ENCODE results near the gene TTLL11. TPM values are rescaled to one million over a fixed set of nuclear protein-coding genes. Genes with fewer than 3 reads are reported as not detected.

TTLL11 gene
- total RNA-seq, 1 experiment from 2014 or later: 1.5 TPM

DNA sequence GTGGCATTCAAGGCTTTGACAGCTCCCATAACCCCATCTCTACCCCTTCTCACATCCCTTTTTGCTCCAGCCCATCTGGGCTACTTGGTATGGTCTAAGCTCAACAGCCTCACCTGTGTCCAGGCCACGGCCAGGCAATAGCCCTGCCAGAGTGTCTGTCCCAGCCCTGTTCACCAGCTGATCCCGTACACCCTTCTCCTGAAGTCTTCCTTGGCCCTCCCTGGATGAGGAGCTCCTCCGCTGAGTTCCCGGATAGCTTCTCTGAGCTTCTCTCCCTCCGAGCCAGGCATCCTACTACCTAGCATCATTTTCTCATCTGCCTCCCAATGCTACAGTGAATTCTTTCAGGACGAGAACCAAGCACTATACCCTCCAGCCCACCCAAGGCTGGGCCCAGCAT is 233.5 kb downstream of the TTLL11 start:
- Histone ChIP-seq H3K9me3 (ENCODE audit: control insufficient read depth, low read depth, low read length) (no peaks in the 10 kb centered on the region), H2BK15ac (ENCODE audit: low read depth, low read length) (no peak overlapping the region), H3K4me2 (ENCODE audit: insufficient read depth, insufficient read length, low read length) (no peak overlapping the region), H3K4me1 (ENCODE audit: insufficient read depth, low read length) (peaks cover 14% of the 10 kb centered on the region), H3K23me2 (ENCODE audit: insufficient read length, low read depth, low read length, poor library complexity, severe bottlenecking) (no peaks in the 10 kb centered on the region), H2AFZ (ENCODE audit: low read length) (no peak overlapping the region), H4K91ac (ENCODE audit: insufficient read length, low read depth, low read length) (no peak overlapping the region), H3K9ac (ENCODE audit: extremely low read depth, insufficient read length, low read length) (no peak overlapping the region), H3K79me2 (ENCODE audit: insufficient read depth, low read length) (no peaks in the 10 kb centered on the region), H2AK5ac (ENCODE audit: insufficient read length, low read length) (no peak overlapping the region), H4K20me1 (ENCODE audit: control insufficient read depth, insufficient read depth, insufficient read length) (peaks cover 2% of the 10 kb centered on the region), H2BK12ac (ENCODE audit: insufficient read length, low read depth, low read length) (no peak overlapping the region), H3K79me1 (ENCODE audit: insufficient read depth, low read depth, low read length, poor library complexity, severe bottlenecking) (no peaks in the 10 kb centered on the region), H3K27me3 (ENCODE audit: insufficient read depth, low read length) (no peaks in the 10 kb centered on the region), H2BK20ac (ENCODE audit: low read depth, low read length, poor library complexity, severe bottlenecking) (no peak overlapping the region), H2BK5ac (ENCODE audit: insufficient read length, low read length) (no peak overlapping the region), H3K18ac (ENCODE audit: insufficient read length, low read depth, low read length) (no peak overlapping the region), H3K23ac (ENCODE audit: insufficient read length, low read depth, low read length) (no peak overlapping the region), H3K4ac (ENCODE audit: low read depth, low read length) (no peak overlapping the region), H3K27ac (ENCODE audit: insufficient read length, low read depth, low read length) (no peak overlapping the region), H3K14ac (ENCODE audit: insufficient read depth, low read length) (no peak overlapping the region), H4K5ac (ENCODE audit: insufficient read length, low read depth, low read length) (no peak overlapping the region), H3K56ac (ENCODE audit: insufficient read length, low read depth, low read length) (no peak overlapping the region), H4K8ac (replicated peaks; ENCODE audit: insufficient read length, low read depth, low read length) (no peak overlapping the region), H3T11ph (ENCODE audit: low read length) (no peak overlapping the region), H2BK120ac (ENCODE audit: low read depth, low read length, poor library complexity, severe bottlenecking) (no peak overlapping the region)
- TF ChIP-seq, protein P1, sequence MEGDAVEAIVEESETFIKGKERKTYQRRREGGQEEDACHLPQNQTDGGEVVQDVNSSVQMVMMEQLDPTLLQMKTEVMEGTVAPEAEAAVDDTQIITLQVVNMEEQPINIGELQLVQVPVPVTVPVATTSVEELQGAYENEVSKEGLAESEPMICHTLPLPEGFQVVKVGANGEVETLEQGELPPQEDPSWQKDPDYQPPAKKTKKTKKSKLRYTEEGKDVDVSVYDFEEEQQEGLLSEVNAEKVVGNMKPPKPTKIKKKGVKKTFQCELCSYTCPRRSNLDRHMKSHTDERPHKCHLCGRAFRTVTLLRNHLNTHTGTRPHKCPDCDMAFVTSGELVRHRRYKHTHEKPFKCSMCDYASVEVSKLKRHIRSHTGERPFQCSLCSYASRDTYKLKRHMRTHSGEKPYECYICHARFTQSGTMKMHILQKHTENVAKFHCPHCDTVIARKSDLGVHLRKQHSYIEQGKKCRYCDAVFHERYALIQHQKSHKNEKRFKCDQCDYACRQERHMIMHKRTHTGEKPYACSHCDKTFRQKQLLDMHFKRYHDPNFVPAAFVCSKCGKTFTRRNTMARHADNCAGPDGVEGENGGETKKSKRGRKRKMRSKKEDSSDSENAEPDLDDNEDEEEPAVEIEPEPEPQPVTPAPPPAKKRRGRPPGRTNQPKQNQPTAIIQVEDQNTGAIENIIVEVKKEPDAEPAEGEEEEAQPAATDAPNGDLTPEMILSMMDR (conservative IDR thresholded peaks at IDR 0.05): no peak
- DNase-seq: no peak
- Mint-ChIP-seq H3K27me3 (ENCODE audit: low read depth) (peaks cover 5% of the 10 kb centered on the region), H3K4me1 (peaks cover 29 to 34% of the 10 kb centered on the region in 2 experiments), H3K9me3 (no peaks in the 10 kb centered on the region), H3K27ac (no peak overlapping the region), H3K36me3 (ENCODE audit: insufficient read depth in 1 of 3, low read depth in 3 of 3) (no peaks in the 10 kb centered on the region), H3K4me3 (no peak overlapping the region)
- no CpG with 5 or more reads among the region's 6 CpGs for WGBS (ENCODE audit: extremely low coverage, insufficient read length, low lambda C conversion rate)

All from H9 (cell line).